AG09309 (cell line): ENCODE results near the gene SNX15.

ENCODE experiments used
- DNase-seq: peaks from one replicate; pipeline ENCODE4 v3.0.0-alpha.2; 2010; ENCODE audit warnings: low read depth
- H3K4me3 ChIP-seq: 2 replicates; pipeline ENCODE4 v1.5.1; 2011; ENCODE audit warnings: mild to moderate bottlenecking, low read depth, low read length, moderate library complexity; ENCODE audit not compliant: control insufficient read depth
- TF ChIP-seq, protein P1 (sequence below): IDR thresholded peaks from 2 replicates; pipeline ENCODE4 v1.5.1; 2011; ENCODE audit warnings: mild to moderate bottlenecking, low read depth, low read length, inconsistent platforms; ENCODE audit not compliant: insufficient read depth, control insufficient read depth; ENCODE audit errors: missing control alignments

The SNX15 gene

DNA sequence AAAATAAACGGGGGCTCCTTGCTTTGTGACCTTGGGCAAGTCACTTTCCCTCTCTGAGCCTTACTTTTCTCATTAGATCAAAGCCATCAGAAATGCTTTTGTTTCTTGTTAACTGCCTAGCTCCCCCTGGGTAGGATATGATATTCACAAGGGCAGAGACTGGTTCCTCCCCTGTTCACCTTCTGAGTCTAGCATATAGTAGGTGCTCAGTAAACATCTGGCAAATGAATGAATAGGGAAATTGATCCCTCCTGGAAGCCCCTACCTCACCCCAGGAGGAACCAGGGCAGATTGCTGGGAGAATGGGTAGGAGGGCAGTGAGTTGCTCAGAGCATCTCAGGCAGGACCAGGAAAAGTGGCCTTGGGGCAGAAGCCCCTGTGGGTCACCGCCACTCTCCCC, 7.2 kb downstream of the SNX15 start:
- TF ChIP-seq, protein P1, sequence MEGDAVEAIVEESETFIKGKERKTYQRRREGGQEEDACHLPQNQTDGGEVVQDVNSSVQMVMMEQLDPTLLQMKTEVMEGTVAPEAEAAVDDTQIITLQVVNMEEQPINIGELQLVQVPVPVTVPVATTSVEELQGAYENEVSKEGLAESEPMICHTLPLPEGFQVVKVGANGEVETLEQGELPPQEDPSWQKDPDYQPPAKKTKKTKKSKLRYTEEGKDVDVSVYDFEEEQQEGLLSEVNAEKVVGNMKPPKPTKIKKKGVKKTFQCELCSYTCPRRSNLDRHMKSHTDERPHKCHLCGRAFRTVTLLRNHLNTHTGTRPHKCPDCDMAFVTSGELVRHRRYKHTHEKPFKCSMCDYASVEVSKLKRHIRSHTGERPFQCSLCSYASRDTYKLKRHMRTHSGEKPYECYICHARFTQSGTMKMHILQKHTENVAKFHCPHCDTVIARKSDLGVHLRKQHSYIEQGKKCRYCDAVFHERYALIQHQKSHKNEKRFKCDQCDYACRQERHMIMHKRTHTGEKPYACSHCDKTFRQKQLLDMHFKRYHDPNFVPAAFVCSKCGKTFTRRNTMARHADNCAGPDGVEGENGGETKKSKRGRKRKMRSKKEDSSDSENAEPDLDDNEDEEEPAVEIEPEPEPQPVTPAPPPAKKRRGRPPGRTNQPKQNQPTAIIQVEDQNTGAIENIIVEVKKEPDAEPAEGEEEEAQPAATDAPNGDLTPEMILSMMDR: no peak
- no peak for DNase-seq
- H3K4me3 ChIP-seq: no peak overlapping the region

DNA sequence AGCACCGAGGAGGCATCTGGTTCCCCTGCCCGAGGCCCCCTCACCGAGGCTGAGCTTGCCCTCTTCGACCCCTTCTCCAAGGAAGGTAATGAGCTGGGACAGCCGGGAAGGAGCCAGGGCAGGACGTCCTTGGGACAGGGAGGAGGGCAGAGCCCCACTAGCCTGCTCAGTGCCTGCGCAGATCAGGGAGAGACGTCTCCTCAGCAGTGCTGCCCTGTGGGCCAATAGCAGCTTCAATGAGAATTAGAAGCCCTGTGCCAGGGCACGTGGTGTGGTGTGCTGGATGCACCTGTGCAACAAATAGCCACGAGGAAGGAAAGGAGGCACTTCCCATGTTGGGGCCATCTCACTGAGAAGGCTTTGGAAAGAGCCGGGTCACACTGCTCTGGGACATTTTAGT, 8.3 kb downstream of the SNX15 start:
- no peak overlapping the region for H3K4me3 ChIP-seq
- no peak for DNase-seq
- TF ChIP-seq, protein P1: no peak

DNA sequence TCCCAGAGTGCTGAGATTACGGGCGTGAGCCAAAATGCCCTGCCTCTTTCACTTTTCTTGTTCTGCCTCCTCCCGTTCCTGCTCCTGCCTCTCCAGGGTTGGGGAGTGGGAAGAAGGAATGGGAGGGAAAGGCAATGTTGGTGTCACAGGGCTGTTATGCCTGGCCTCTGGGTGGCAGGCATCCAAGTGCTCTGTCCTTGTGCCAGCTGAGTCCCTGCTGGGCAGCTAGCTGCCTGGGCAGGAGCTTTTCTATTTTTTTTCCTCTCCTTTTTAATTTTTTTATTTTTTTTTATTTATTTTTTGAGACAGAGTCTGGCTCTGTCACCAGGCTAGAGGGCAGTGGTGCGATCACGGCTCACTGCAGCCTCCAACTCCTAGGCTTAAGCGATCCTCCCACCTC, 9.7 kb downstream of the SNX15 start:
- TF ChIP-seq, protein P1: no peak
- no peak overlapping the region for H3K4me3 ChIP-seq
- DNase-seq: no peak

DNA sequence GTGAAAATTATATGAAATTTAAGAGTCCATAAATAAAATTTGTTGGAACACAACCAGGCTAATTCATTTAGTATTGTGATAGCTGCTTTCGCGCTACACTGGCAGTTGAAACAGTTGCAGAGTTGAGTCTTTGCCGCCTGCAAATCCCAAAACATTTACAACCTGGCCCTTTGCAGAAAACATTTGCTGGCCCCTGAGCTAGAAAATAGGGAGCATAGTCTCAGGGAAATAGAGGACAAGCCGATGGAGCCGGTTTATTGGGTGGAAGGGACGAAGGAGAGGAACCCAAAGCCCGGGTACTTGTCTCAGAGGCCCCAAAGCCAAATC, 13.2 kb downstream of the SNX15 start:
- peak overlapping the region; percentile 69 for H3K4me3 ChIP-seq
- TF ChIP-seq, protein P1: no peak
- no peak for DNase-seq

DNA sequence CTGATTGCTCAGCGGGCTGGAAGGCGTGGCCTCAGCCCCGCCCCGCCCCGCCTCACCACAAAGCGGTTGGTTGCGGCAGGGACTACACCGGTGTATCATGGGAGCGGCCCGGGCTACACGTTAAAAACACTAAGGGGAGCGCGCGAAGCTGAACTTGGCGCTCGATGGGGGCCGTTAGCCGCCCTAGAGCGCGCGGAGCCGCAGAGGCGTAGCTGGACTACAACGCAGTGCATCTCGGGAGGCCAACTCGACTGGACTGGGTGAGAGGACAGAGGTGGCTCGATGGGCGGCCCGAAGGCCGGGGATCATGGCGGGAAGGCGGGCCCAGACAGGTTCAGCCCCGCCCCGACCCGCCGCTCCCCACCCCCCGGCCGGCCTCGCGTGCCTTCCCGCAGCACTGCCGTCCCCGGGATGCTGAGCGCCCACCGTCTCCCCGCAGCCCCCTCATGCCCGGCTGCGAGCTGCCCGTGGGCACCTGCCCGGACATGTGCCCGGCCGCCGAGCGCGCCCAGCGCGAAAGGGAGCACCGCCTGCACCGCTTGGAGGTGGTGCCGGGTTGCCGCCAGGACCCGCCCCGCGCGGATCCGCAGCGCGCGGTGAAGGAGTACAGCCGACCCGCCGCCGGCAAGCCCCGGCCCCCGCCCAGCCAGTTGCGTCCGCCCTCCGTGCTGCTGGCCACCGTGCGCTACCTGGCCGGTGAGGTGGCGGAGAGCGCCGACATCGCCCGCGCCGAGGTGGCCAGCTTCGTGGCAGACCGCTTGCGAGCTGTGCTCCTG, 13.8 kb downstream of the SNX15 start, which contains the start of gene SAC3D1:
Gene SAC3D1 (plus strand): TSS at position 364 of the 776 bp plus-strand sequence. CDS start 83 bp downstream, at position 447.
- peak; percentile 64 for DNase-seq
- TF ChIP-seq, protein P1: no peak
- peak within 1 kb of the TSS; percentile 69 for H3K4me3 ChIP-seq

DNA sequence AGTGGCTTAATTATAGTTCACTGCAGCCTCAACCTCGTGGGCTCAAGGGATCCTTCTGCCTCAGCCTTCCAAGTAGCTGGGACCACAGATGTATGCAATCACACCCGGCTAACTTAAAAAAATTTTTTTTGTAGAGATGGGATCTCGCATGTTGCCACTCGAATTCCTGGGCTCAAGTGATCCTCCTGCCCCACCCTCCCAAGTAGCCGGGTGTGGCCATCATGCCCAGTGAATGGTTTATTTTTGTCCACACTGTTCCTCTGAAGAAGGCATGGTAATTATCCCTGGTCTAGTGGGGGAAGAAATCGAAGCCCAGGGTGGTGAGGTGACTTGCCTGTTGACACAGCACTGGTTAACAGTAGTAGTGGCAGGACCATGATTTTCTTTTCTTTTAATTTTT, 15.7 kb downstream of the SNX15 start:
- H3K4me3 ChIP-seq: no peak overlapping the region
- TF ChIP-seq, protein P1: no peak
- DNase-seq: no peak

DNA sequence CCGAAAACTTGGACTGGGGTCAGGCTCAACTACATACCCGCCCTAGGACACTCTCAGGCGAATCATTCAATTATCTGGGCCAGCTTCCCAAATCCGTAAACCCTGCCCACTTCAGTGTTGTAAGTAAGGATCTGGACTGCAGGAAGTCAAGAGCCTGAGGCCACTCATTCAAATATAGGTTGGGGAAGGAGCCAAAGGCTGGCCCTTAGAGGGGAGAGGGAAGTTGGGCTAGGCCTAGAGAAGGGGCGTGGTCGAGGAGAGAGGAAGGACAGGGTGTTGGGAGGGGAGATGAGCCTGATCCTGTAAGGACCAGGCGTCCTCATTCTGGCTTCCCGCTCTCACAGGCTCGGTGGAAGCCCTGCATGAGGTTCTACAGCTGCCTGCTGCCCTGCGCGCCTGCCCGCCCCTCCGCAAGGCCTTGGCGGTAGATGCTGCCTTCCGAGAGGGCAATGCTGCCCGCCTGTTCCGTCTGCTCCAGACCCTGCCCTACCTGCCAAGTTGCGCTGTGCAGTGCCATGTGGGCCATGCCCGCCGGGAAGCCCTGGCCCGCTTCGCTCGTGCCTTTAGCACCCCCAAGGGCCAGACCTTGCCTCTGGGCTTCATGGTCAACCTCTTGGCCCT, 16.8 kb downstream of the SNX15 start:
- peak; percentile 5 for DNase-seq
- TF ChIP-seq, protein P1: no peak

More for the DNA sequence above, 16.8 kb downstream of the SNX15 start:
- no peak overlapping the region for H3K4me3 ChIP-seq
